HG02943 (cell line): Measurements from ENCODE around the gene PPP6R3.
"Not testable (repeated sequence)": the region's sequence is repeated elsewhere in the genome, so short reads cannot be mapped to it uniquely, and the experiment has no call there.

Experiments
- ATAC-seq: cut with Tn5 transposase; IDR thresholded peaks from one replicate; pipeline ENCODE4 v1.9.1; 2021; ENCODE audit warnings: mild to moderate bottlenecking, low read depth, moderate library complexity; ENCODE audit not compliant: unreplicated experiment

PPP6R3 gene

GRCh38 chr11:68639322-68639721 lies 178.8 kb downstream of the PPP6R3 start:
- not testable (repeated sequence) for ATAC-seq

GRCh38 chr11:68641880-68642279 lies 181.3 kb downstream of the PPP6R3 start:
- ATAC-seq = no peak

DNA sequence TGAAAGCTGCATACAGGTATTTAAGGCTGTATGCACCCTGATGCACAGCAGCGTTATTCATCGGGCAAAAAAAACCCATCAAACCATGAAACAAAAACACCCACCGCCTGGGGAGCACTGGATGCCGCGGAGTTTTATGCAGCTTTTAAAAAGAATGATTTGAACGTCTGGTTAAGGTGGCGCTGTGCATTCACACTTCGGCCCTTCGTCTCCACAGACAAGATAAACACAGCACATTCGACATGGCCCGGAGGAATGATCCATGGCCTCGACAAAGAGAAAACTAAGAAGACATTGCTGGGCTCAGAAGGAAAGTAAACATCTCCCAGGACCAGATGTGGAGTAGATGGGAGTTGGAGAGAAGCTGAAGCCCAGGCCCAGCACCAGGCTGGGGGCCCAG lies 183.0 kb downstream of the PPP6R3 start:
- no peak for ATAC-seq

- no peak for ATAC-seq
These were observed 186.3 kb downstream of the PPP6R3 start for GRCh38 chr11:68646832-68647231.

GRCh38 chr11:68649851-68650555 lies 189.5 kb downstream of the PPP6R3 start:
- ATAC-seq = no peak

DNA sequence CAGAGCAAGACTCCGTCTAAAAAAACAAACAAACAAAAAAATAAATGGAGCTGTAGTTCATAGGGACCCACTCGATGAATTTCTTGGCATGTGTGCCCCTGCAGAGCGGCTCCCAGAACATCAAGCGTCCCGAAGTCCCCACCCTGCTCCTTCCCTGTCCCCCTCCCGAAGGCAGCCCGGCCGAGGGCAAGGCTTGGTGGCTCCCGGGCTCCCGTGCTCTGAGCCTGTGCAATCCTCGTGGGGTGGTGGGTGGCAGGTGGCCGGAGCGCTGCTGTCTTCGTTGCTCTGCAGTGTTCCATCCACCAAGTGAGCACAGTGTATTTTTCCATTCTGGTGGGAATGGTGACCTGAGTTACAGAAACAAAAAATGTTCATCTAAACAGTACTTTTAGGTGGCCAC lies 190.2 kb downstream of the PPP6R3 start:
- ATAC-seq = no peak

DNA sequence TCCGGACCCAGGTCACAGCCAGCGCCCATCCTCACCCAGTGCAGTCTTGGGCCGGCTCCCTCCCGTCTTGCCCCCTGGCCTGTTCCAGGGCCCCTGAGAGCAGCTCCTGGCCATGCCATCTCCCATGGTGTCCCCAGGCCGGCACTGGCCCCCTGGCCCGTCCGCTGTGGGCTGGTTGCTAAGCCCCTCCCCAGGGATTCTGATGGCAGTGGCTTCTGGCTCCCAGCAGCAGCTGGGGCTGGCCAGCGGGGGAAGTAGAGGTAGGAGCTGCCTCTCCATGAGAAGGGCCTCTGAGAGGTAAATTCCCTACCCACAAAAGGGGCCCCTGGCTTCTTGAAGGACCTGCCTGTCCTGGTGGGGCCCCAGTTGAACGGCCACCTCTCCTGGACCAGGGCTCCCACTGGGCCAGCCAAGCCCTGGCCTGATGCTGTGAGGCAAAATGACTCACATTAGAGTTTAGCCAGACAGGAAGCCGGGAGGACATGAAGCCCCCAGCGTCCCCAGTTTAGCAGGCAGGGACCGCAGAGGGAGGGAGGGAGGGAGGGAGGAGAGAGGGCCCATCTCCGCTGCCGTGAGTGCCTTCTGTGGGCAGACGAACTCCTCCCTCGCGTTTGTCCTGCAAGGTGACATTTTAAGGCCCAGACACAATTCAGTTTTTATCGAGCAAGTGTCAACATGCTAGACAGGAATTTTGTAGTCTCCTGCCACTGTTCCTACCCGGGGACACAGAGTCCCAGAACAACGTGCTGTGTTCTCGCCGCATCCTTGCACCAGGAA lies 190.8 kb downstream of the PPP6R3 start:
- ATAC-seq = no peak

- ATAC-seq = no peak
These were observed 191.6 kb downstream of the PPP6R3 start for GRCh38 chr11:68651985-68652682.

- no peak for ATAC-seq
These were observed 192.2 kb downstream of the PPP6R3 start for GRCh38 chr11:68652683-68653156.

DNA sequence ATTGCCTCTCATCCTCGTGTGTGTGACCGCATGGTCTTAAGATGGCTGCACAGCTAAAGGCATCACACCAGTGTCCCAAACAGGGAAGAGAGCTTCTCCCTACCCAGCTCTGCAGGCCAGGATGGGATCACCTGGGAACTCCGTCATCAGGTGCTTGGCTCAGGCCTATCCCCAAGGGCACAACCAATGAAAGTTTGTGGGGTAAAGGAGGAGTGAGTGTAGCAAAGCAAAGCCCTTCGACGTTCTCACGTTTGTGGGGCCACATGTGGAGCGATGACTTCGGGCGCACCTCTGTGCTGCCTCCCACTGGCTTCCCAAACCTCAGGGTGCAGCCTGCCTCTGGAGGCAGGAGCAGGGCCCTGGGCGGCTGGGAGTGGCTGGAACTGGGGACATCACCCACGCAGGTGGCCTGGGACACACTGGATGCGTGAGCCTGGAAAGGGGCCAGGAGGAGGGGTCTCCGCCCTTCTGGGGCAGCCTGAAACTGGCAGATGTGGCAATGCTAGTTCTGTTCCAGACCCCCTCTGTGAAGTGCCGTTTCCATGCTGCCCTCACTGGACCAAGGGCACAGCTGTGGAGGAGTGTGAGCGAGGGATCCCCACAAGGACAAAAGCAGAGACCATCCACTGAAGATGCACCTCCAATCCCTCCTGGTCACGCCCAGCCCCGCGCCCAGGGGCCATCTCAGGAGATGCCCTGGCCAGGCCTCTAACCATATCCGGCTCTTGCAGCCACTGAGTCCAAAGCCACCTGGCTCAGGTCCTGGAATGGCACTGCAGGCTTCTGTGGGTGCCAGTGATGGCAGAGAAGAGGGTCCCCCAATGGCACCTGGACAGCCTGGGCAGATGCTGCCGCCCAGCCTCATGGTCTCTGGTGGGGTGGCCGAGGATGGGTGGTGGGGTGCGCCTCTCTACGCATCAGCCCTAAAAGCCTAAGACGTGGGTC lies 193.2 kb downstream of the PPP6R3 start:
- no peak for ATAC-seq

DNA sequence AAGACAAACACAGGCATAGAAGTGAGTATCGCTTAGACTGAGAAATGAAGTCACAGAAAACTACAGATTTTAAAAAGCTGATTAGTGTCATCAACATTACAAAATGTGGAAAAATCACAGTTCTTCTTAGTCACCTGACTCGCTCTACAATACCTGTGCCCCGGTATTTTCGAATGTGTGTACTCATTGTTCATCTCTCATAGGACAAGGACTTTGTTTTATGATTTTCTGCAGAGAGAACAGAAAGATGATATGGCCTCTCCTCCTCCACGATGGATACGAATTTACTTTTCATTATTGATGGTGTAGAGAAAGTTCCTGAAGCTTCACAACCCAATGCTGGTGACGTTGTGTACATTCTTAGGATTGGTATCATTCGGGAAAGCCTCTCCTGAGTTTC lies 194.4 kb downstream of the PPP6R3 start:
- ATAC-seq = no peak

DNA sequence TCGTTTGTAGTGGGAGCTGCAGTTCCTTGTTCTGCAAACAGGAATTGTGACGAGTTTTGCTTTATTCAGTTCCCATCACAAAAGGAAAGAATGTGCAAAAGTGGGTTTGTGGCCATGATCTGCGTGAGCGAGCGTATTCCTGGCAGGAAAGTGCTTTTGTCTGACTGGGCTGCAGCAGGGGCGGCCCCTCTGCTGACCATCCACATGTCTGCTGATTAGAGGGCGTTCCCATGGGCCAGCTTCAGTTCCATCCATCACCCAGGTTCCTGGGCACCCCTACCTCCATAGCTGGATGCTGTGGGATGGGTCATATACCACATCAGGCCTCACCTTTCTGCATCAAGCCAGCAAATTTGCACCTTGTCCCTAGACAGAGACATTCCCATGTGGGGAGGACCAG lies 194.9 kb downstream of the PPP6R3 start:
- no peak for ATAC-seq

- ATAC-seq = no peak
These were observed 195.3 kb downstream of the PPP6R3 start for GRCh38 chr11:68655806-68656205.

DNA sequence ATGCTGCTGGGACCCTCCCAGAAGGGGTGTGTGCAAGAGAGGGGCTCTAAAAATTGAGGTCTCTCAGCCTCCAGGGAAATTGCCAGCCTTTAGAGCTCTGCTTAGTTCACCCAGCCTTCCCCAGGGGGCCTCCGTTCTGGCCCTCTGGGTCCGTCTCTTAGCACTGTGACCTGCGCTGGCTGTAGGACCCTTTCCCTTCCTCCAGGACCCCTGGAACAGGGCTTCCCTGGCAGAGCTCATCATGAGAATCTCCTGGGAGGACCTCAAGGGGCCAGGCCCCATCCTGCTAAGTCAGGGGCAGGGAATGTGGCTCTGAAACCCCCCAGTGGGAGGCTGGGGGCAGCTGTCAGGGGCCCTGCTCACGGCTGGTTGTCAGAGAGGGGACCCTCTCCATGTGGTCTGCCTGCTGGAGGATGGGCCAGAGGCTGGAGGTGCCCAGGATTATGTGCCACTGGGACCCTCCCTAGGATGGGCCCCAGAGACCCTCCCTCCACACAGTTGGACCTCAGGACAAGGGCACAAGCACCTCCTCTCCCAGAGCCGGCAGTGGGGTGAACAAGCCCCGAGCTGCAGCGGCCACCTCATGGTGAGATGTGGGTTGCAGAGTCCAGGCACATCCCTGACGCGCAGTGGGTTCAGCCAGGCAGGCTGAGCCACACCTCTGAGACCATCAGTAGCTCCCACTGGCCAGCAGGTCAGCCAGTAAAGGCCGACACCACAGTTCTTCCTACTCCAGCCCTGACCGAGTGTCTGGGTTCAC lies 196.6 kb downstream of the PPP6R3 start:
- ATAC-seq = no peak

GRCh38 chr11:68658097-68658496 lies 197.5 kb downstream of the PPP6R3 start:
- ATAC-seq = no peak

DNA sequence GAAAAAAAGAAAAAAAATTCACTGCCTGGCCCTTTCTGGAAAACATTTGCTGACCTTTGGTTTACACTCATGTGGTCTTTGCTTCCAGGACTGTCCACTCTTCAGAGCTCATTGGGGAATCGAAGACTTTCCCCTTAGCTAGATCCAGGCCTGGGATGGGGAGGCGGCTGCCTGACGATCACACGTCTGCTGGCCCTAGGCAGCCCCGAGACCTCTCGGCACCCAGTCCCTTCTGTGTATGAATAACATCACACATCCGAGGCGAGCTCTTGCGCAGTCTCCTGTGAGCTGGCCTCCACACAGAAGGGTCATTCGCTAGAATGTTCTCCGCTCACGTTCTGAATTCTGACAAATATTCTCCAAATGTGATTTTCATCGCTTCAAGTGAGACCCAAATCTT lies 198.1 kb downstream of the PPP6R3 start:
- no peak for ATAC-seq

- no peak for ATAC-seq
These were observed 198.8 kb downstream of the PPP6R3 start for GRCh38 chr11:68659158-68659921.

GRCh38 chr11:68660066-68660810 lies 199.7 kb downstream of the PPP6R3 start:
- ATAC-seq = no peak
